ENCODE results near the gene CD19.

CD19 gene

GRCh38 chr16:28983644-28984043, 51.9 kb downstream of the CD19 start:
- no peak for DNase-seq

GRCh38 chr16:28984091-28984490, 52.3 kb downstream of the CD19 start:
- no peak for DNase-seq

- no peak for DNase-seq
Measured at GRCh38 chr16:28984619-28985135, 52.9 kb downstream of the CD19 start, which contains the start of gene LAT. Gene LAT, plus strand, starts transcription at chr16:28985052. Its CDS starts 366 bp downstream, at chr16:28985418.

- no peak for DNase-seq
Measured at GRCh38 chr16:28985211-28986041, 53.7 kb downstream of the CD19 start.

- no peak for DNase-seq
Measured at GRCh38 chr16:28986046-28986445, 54.3 kb downstream of the CD19 start.

- DNase-seq = no peak
Measured at GRCh38 chr16:28986492-28986891, 54.7 kb downstream of the CD19 start.

GRCh38 chr16:28987170-28987853, 55.5 kb downstream of the CD19 start:
- no peak for DNase-seq

All from DMS 273 treated with DMSO at 0.1 percent for 48 hours (cell line).